Activated CD8-positive, alpha-beta memory T cell treated with anti-CD3 and anti-CD28 coated beads for 36 hours (primary cell): ENCODE data around the gene TPD52L2. TPM values are rescaled to one million over a fixed set of nuclear protein-coding genes. Genes with fewer than 3 reads are reported as not detected.
"Not testable (repeated sequence)": the region's sequence is repeated elsewhere in the genome, so short reads cannot be mapped to it uniquely, and the experiment has no call there.

Source experiments
- CTCF ChIA-PET: fragments of 350-600 bp; sonication (Branson Sonifier 250); formaldehyde crosslinking; loops from one replicate; lab custom pipeline; 2021; ENCODE audit warnings: antibody characterized with exemption; lab: Charles Lee
- POLR2A ChIA-PET: fragments of 350-600 bp; sonication (Branson Sonifier 250); formaldehyde crosslinking; loops from one replicate; lab custom pipeline; 2021; ENCODE audit warnings: antibody characterized with exemption; lab: Charles Lee
- total RNA-seq, 2 experiments: library from RNA; stranded (reverse); gene quantifications; one replicate each; pipeline ENCODE4 v1.2.3, GENCODE V29; 2021

The TPD52L2 gene
- total RNA-seq, 2 experiments from 2014 or later: 62.7 to 67.0 TPM

DNA sequence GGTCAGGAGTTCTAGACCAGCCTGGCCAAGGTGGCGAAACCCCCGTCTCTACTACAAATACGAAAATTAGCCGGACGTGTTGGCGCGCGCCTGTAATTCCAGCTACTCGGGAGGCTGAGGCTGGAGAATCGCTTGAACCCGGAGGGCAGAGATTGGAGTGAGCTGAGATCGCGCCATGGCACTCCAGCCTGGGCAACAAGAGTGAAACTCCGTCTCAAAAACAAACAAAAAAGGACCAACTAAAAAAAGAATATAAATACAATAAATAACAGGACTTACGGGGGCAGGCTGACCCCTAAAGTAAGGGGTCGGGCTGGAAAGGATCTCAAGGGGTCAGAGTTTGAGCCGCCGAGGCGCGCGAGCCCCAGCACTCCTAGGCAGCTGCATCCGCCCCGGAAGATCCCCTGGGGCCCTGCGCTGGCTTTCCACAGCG lies 509 bp upstream of the TPD52L2 start:
- POLR2A ChIA-PET: interaction anchor here (0.6 to 2.2 kb wide), 14 partner anchors 11 to 344 kb away, joined by 3 to 14 read pairs (median 4); partner anchors contain the start of genes ARFRP1, LIME1, PPDPF and PRPF6
- CTCF ChIA-PET: interaction anchor here (0.6 to 2.0 kb wide), 19 partner anchors 8 to 368 kb away, joined by 3 to 9 read pairs (median 3); partner anchors contain the start of genes ARFRP1, PRPF6, PTK6 and SAMD10

DNA sequence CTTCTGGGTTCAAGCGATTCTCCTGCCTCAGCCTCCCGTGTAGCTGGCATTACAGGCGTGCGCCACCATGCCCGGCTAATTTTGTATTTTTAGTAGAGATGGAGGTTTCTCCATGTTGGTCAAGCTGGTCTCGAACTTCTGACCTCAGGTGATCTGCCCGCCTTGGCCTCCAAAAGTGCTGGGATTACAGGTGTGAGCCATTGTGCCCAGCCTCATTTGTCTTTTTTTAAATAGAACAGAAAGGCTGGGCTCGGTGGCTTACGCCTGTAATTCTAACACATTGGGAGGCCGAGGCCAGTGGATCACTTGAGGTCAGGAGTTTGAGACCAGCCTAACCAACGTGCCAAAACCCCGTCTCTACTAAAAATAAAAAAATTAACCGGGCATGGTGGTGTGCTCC lies 2.0 kb downstream of the TPD52L2 start:
- POLR2A ChIA-PET: interaction anchor here (0.7 kb wide), 2 partner anchors 56 to 111 kb away, joined by 4 to 10 read pairs; no protein-coding TSS in a partner anchor
- CTCF ChIA-PET: not testable (repeated sequence)

DNA sequence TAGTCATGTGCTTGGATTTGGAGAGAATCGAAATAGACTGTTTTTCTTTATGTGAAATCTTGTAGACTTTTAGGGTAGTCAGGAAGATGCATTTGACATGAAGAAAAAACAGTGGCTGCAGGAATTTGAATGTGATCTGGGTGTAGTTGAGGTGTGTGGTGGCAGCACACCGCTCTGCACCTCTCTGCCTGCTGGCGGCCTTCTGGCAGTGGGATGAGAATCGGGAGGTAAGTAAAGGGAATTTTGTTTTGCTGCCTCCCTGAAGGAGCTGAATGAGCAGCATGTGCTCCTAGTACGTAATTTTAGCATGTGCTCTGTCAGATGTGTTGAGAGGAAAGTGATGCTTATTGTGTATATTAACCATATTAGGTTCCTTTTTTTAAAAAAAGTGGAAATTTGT lies 3.2 kb downstream of the TPD52L2 start:
- ChIA-PET POLR2A (no interaction called here), CTCF (no interaction called here)

DNA sequence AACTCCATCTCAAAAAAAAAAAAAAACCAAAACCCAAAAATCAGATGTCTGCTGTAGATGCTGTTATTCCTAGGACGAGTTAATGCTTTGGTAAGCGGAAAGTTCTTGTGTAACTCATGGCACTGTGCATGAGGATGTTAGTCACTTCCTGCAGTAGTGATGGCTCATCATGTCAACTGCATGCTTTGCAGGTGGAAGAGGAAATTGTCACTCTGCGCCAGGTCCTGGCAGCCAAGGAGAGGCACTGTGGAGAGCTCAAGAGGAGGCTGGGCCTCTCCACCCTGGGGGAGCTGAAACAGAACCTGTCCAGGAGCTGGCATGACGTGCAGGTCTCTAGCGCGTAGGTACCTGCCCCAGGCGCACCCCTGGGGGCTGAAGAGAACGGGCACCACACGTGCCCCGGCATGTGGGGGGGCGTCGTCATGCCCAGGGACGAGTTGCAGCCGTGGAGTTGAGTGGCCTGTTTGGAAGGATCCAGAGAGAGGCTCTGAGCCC lies 8.5 kb downstream of the TPD52L2 start:
- CTCF ChIA-PET: interaction anchor here (0.6 to 1.2 kb wide), 6 partner anchors 9 to 336 kb away, joined by 3 to 4 read pairs (median 3); partner anchors contain the start of genes PTK6 and TPD52L2
- POLR2A ChIA-PET: interaction anchor here (0.7 kb wide), 1 partner anchor 69 kb away, joined by 4 read pairs; no protein-coding TSS in a partner anchor

DNA sequence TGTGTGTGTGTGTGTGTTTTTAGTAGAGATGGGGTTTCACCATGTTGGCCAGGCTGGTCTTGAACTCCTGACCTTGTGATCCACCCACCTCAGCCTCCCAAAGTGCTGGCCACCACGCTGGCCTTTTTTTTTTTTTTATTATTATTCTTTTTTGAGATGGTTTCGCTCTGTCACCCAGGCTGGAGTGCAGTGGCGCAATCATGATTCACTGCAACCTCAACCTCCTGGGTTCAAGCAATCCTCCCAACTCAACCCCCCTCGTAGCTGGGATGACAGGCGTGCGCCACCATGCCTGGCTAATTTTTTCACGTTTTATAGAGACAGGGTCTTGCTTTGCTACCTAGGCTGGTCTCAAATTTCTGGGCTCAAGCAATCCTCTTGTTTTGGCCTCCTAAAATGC lies 9.2 kb downstream of the TPD52L2 start:
- CTCF ChIA-PET: interaction anchor here (1.1 to 1.2 kb wide), 3 partner anchors 9 to 134 kb away, joined by 3 read pairs; partner anchors contain the start of gene TPD52L2
- POLR2A ChIA-PET: not testable (repeated sequence)

DNA sequence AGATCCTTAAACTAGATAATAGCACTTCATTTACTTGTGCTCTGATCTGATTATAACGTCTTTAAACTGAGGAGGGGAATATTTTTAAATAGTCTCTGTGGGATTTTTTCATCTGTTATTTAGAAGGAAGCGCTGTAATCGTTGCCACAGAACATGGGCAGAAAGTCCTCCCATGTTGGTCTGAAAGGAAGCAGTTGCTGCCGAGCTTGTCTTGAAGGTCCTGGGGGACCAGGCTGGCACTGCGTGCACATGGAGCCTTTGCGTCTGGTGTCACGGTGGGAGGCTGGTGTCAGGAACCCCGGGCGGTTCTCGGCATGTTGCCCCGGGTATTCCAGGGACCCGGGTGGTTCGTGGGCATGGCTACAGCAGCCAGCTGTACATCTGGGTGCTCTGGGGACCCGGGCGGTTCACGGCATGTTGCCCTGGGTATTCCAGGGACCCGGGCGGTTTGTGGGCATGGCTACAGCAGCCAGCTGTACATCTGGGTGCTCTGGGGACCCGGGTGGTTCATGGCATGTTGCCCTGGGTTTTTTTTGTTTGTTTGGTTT lies 11.5 kb downstream of the TPD52L2 start:
- CTCF ChIA-PET: interaction anchor here (1.1 kb wide), 1 partner anchor 339 kb away, joined by 3 read pairs; no protein-coding TSS in a partner anchor
- POLR2A ChIA-PET: interaction anchor here (2.3 kb wide), 1 partner anchor 11 kb away, joined by 8 read pairs; the partner anchor contains the start of gene TPD52L2

DNA sequence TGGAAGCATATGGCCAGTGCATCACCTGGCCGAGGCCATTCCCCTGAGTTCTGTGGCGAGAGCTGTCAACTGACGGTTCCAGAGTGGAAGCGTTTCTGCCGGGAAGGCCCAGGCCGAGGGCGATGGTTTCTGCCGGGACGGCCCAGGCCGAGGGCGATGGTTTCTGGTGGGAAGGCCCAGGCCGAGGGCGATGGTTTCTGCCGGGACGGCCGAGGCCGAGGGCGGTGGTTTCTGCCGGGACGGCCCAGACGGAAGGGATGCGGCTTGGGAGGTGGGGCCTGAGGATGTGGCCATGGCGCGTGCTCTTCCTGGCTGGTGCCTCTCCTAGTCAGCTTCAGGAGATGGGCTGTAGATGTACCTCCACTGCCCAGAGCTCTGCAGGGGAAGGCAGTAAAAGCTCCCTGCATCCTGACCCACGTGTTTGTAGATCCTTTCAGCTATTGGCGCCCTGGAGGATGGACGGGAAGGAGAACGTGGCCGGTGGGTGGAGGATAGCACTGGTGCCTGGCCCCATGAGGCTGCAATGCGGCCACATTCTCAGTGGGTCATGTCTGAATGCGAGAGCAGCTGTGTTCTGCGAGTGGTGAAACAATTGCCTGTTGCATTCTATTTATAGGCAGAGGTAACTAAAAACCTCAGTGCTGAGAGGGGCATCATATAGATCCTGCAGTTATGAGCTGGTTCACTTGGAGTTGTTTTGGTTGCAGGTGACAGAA lies 12.8 kb downstream of the TPD52L2 start:
- CTCF ChIA-PET: interaction anchor here (1.1 kb wide), 1 partner anchor 13 kb away, joined by 3 read pairs; the partner anchor contains the start of gene TPD52L2
- POLR2A ChIA-PET: interaction anchor here (0.5 to 0.6 kb wide), 2 partner anchors 12 to 14 kb away, joined by 3 read pairs; no protein-coding TSS in a partner anchor

DNA sequence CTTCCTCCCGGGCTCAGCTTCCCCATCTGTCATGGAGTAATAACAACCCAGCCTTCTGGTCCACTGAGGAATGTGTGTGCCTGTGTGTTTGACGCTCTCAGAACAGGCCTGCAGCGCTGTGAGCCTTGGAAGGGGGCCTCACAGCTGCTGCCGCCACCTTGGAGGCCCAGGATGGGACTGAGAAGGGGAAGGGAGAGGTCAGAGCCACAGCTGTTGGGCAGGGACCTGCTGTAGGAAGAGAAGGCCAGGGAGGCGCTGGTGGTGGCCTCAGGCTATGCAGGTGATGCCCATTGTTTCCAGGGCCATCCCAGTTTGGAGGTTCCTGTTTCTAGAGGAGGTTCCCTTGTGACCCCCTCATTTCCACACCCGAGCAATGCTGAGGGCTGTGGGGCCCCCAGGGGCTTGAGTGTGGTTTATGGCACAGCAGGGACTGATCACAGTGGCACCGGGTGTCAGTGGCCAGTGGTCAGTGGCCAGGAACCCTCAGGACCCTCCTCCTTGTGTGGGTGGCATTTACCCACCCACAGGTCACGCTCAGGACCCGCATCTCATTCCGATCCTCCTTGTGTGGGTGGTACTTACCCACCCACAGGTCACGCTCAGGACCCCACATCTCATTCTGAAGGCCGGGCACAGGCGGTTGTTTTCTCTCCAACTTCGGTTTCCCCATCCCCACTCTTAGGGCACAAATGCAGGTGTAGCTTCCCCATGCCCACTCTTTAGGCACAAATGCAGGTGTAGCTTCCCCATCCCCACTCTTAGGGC lies 14.0 kb downstream of the TPD52L2 start:
- POLR2A ChIA-PET: no interaction called here

DNA sequence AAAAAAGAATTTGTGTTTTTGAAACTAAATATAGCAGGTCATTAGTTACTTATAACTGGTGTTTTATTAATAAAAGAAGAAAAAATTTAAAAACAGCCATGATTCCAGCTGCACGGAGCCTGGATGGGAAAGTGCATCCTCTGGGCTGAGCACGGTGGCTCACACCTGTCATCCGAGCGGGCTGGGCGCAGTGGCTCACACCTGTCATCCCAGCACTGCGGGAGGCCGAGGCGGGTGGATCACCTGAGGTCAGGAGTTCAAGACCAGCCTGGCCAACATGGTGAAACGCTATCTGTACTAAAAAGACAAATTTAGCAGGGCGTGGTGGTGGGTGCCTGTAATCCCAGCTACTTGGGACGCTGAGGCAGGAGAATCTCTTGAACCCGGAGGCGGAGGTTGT lies 15.8 kb downstream of the TPD52L2 start:
- POLR2A ChIA-PET: interaction anchor here (0.6 kb wide), 1 partner anchor 14 kb away, joined by 3 read pairs; no protein-coding TSS in a partner anchor
- CTCF ChIA-PET: not testable (repeated sequence)

More for the DNA sequence above, 14.0 kb downstream of the TPD52L2 start:
- CTCF ChIA-PET: interaction anchor here (0.6 kb wide), 1 partner anchor 383 kb away, joined by 4 read pairs; no protein-coding TSS in a partner anchor

DNA sequence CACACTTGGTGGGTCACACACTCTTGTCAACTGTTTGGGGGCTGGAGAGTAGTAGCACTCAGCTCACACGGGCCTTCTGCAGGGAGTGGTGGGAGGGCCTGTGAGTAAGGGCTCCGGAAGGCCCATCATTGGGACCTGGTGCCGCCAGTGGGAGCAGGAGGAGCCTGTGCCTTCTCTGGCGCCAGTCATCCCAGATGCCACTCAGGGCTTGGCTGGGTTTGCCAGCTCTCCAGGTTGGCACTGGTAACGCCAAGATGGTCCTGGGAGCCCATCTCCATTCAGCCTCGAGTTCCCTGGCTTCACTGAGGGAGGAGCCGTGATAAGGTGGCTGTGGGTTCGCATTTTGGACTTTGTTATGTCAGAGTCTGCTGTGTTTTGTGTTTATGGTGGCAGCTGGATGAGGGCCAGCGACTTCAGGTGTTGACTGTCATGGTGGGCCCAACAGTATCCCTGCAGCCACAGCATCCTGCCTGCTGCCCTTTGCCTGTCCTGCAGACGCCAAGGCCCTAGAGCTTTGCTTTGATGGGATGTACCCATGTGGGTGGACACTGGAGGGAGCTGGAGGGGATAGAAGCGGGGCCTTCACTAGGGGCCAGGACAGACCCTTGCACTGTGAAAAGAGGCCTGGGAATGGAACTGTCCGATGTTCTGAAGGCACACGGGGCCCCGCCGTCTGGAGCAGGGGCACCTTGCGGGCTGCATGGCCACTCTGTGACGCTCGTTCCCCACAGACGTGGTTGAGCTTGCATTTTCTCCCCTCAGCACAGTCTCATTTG lies 16.6 kb downstream of the TPD52L2 start:
- CTCF ChIA-PET: no interaction called here
- POLR2A ChIA-PET: interaction anchor here (0.5 to 0.6 kb wide), 3 partner anchors 15 to 361 kb away, joined by 3 to 4 read pairs (median 3); no protein-coding TSS in a partner anchor

DNA sequence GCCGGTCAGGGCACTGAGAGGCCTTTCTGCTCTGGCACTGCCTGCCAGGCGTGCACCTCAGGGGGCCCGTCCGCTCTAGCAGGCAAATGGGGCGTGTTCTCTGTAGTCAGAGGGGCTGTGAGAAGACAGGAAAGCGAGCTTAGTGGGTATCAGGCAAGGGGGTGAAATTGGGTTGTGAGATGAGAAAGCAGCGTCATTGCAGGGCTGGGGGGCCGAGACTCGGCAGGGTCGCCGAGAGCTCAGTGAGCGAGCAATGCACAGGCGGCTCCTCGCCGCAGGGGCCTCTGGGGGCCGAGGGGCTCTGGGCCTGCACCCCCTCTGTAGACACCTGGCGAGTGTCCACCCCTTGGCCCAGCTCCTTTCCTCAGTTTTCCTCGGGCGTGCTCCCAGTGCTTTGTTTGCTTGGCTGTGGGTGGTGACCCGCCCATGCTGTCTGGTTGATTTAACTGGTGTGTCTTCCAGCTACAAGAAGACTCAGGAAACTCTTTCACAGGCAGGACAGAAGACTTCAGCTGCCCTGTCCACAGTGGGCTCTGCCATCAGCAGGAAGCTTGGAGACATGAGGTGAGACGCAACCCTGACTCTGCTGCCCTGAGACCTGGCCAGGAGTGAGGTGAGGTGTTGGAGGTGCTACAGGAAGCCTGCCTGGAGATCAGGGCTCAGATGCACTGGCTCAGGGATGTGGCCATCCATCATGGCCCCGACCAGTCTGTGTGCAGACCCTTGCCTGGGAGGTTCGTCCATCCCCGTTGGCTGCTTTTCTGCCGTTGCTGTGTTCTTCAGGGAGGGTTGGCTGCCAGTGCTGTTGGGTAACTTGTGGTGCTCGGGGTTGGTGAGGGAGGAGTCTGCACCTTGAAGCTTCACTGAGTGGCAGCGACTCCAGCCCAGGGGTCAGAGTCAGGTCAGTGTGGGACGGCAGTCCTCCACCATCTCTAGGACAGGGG lies 17.5 kb downstream of the TPD52L2 start:
- ChIA-PET CTCF (no interaction called here), POLR2A (interaction anchor here (0.5 to 0.6 kb wide), 2 partner anchors 64 to 361 kb away, joined by 3 to 4 read pairs; no protein-coding TSS in a partner anchor)

DNA sequence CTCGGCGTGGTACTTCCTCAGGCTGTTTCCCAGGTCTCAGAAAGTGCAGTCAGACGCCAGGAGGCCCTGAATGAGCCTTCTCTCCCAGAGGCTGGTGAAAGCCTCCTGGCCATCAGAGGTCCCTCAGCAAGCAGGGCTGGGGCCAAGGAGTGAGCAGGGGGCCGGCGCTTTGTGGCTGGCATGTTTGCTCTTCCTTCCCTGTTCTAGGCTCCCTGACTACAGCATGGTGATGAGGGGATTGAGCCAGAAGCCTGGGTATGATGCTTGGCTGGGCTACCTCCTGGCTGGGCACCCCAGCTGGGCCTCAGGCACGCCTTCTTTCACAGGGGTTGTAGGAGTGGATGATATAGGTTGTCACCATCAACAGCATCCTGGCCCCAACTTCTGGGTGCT lies 18.1 kb downstream of the TPD52L2 start:
- CTCF ChIA-PET: no interaction called here
- POLR2A ChIA-PET: no interaction called here

DNA sequence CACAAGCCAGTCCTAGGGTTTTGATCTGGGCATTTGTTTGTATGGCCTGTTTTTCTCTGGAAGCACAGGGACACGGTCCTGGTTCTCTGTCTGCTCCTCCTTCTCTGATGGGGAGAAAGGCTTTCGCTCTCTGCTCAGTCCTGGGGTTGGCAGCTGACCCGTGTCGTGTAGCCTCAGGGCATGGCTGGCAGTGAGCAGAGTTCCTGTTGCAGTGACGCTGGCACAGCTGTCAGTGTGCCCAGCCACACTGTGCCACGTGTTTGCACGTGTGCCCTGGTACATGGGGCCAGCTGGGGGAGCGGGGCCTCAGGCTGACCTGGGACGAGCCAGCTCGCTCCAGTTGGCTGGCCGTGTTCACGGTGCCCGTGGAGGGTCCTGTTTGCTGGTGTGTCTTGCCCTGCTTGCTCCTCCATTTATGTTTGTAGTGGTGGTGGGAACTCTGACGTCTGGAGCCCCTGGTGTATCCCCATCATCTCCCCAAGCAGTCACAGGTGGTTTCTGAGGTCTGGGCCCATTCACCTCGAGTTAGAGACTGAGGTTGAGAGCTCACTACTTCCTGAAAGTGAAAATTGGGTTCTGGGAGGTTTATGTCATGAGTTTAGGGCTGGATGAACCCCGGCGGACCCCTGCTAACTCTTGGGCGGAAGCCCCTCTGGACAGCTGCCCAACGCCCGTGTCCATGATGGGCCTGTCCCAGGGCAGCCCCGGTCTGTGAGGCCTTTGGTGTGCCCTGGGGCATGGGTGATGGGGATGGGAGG lies 19.6 kb downstream of the TPD52L2 start:
- POLR2A ChIA-PET: no interaction called here
- CTCF ChIA-PET: interaction anchor here (0.7 kb wide), 1 partner anchor 166 kb away, joined by 3 read pairs; no protein-coding TSS in a partner anchor

DNA sequence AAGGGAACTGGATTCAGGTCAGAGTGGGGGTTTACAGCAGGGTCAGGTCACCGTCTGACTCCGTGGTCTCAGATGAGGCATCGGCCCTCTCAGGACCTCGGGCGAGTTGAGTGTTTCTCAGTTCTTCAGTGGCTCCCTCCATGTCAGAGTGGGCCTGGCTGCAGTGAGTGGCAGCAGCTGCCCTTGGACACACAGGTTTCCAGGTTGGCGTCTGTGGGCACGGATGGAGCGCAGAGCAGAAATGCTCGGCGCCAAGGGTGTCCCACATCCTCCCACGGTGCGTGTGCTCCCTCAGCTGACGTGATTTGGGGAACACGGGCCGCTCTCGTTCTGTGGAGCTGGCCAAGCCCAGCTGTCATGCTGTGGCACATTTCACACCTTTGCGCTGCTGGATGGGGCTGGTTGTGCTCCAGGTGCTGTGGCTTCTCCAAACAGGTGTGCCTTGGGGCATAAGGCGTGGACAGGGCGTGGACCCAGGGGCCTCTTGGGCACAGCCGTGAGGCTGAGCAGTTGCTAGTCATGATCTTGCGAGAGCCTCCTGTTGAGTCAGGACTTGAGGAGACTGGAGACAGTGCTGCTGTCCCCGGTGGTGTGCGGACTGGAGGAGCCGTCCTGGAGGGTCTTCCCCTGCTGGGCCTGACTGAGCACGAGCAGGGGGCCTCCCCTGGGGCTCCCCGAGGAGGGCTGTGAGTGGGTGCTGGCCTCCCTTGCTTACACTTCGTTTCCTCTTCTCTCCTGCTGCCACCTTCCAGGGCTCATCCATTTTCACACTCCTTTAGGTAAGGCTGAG lies 20.4 kb downstream of the TPD52L2 start:
- POLR2A ChIA-PET: no interaction called here
- CTCF ChIA-PET: interaction anchor here (0.7 kb wide), 1 partner anchor 165 kb away, joined by 3 read pairs; no protein-coding TSS in a partner anchor

DNA sequence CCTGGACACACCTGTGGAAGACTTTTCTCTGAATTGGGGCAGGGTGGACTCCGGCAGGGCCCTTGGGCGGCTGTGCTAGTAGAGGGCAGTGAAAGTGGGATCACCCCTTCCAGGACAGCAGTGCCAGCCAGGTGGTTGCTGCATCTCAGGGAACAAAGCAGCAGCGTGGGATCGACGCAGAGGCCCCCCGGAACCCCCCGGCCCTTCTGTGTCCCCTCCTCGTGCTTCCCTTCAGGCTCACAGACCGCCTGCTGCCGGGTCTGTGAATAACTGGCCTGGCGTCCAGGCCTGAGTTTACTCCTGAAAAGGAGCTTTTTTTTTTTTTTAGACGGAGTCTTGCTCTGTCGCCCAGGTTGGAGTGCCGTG lies 21.0 kb downstream of the TPD52L2 start:
- POLR2A ChIA-PET: no interaction called here
- CTCF ChIA-PET: no interaction called here
